SK-N-SH treated with all-trans-retinoic acid at 6 μM for 48 hours (cell line): Measurements from ENCODE around the gene PEPD.

ENCODE experiments used
- ATAC-seq: fragments of 200-7000 bp; cut with Tn5 transposase; 3 replicates; pipeline ENCODE4 v1.9.1; 2020; ENCODE audit warnings: mild to moderate bottlenecking, moderate library complexity
- ARNTL ChIP-seq: fragments of 450-650 bp; formaldehyde crosslinking; IDR thresholded peaks from 2 replicates; pipeline ENCODE4 v1.5.0; 2020; ENCODE audit warnings: low read depth, mild to moderate bottlenecking, moderate library complexity, borderline replicate concordance
- BACH2 ChIP-seq: fragments of 250-450 bp; sonication (Bioruptor Pico); IDR thresholded peaks from 2 replicates; pipeline ENCODE4 v1.9.0; 2021; ENCODE audit warnings: mild to moderate bottlenecking, borderline replicate concordance
- CSDC2 ChIP-seq: fragments of 250-450 bp; sonication (Bioruptor Pico); IDR thresholded peaks from 2 replicates; pipeline ENCODE4 v1.5.0; 2020; ENCODE audit warnings: mild to moderate bottlenecking, moderate library complexity
- ESRRG ChIP-seq: fragments of 250-450 bp; sonication (Bioruptor Pico); IDR thresholded peaks from 2 replicates; pipeline ENCODE4 v1.6.1; 2021; ENCODE audit warnings: mild to moderate bottlenecking
- GLIS3 ChIP-seq: fragments of 250-450 bp; sonication (Bioruptor Pico); IDR thresholded peaks from 2 replicates; pipeline ENCODE4 v1.5.0; 2020; ENCODE audit warnings: mild to moderate bottlenecking, moderate library complexity
- ISL1 ChIP-seq: fragments of 250-450 bp; sonication (Bioruptor Pico); IDR thresholded peaks from 2 replicates; pipeline ENCODE4 v2.1.2; 2022; ENCODE audit warnings: mild to moderate bottlenecking, moderate library complexity
- OSR1 ChIP-seq: fragments of 250-450 bp; sonication (Bioruptor Pico); IDR thresholded peaks from 2 replicates; pipeline ENCODE4 v1.8.0; 2022; ENCODE audit warnings: moderate library complexity, mild to moderate bottlenecking, inconsistent platforms
- PPARA ChIP-seq: fragments of 250-450 bp; sonication (Bioruptor Pico); IDR thresholded peaks from 2 replicates; pipeline ENCODE4 v1.5.0; 2020; ENCODE audit warnings: mild to moderate bottlenecking, borderline replicate concordance
- RARB ChIP-seq: fragments of 250-450 bp; sonication (Bioruptor Pico); IDR thresholded peaks from 2 replicates; pipeline ENCODE4 v1.8.0; 2021; ENCODE audit warnings: mild to moderate bottlenecking, moderate library complexity
- SNAI2 ChIP-seq: fragments of 250-450 bp; sonication (Bioruptor Pico); IDR thresholded peaks from 2 replicates; pipeline ENCODE4 v1.5.0; 2020; ENCODE audit warnings: mild to moderate bottlenecking, moderate library complexity
- TCF4 ChIP-seq: fragments of 250-450 bp; sonication (Bioruptor Pico); IDR thresholded peaks from 2 replicates; pipeline ENCODE4 v1.8.0; 2021; ENCODE audit warnings: mild to moderate bottlenecking, moderate library complexity, borderline replicate concordance
- TOX ChIP-seq: fragments of 250-450 bp; sonication (Bioruptor Pico); IDR thresholded peaks from 2 replicates; pipeline ENCODE4 v1.8.0; 2021; ENCODE audit warnings: mild to moderate bottlenecking, moderate library complexity, borderline replicate concordance
- ZC3H10 ChIP-seq: fragments of 250-450 bp; sonication (Bioruptor Pico); IDR thresholded peaks from 2 replicates; pipeline ENCODE4 v1.5.1; 2021; ENCODE audit warnings: mild to moderate bottlenecking, moderate library complexity
- ZFP30 ChIP-seq: fragments of 450-650 bp; formaldehyde crosslinking; IDR thresholded peaks from 2 replicates; pipeline ENCODE4 v1.5.0; 2022; ENCODE audit warnings: mild to moderate bottlenecking, moderate library complexity
- ZNF565 ChIP-seq: fragments of 450-650 bp; formaldehyde crosslinking; conservative IDR thresholded peaks from 2 replicates; pipeline ENCODE4 v1.5.0; 2020; ENCODE audit warnings: low read depth, mild to moderate bottlenecking, moderate library complexity
- ZNF70 ChIP-seq: fragments of 450-650 bp; formaldehyde crosslinking; IDR thresholded peaks from 2 replicates; pipeline ENCODE4 v1.5.0; 2020; ENCODE audit warnings: mild to moderate bottlenecking, moderate library complexity
- ZNF8 ChIP-seq: fragments of 450-650 bp; formaldehyde crosslinking; IDR thresholded peaks from 2 replicates; pipeline ENCODE4 v1.5.0; 2020; ENCODE audit warnings: mild to moderate bottlenecking, moderate library complexity
- TF ChIP-seq, protein P1 (sequence below): fragments of 250-450 bp; sonication (Bioruptor Pico); IDR thresholded peaks from 2 replicates; pipeline ENCODE4 v1.8.0; 2021; ENCODE audit warnings: low read depth, mild to moderate bottlenecking, moderate library complexity, borderline replicate concordance
- TF ChIP-seq, protein P2 (sequence below): fragments of 250-450 bp; sonication (Bioruptor Pico); IDR thresholded peaks from 2 replicates; pipeline ENCODE4 v1.8.0; 2020; ENCODE audit warnings: mild to moderate bottlenecking, moderate library complexity, borderline replicate concordance
- TF ChIP-seq, protein P3 (sequence below): fragments of 250-450 bp; sonication (Bioruptor Pico); IDR thresholded peaks from 2 replicates; pipeline ENCODE4 v1.5.0; 2020; ENCODE audit warnings: mild to moderate bottlenecking, moderate library complexity
- TF ChIP-seq, protein P4 (sequence below): fragments of 250-450 bp; sonication (Bioruptor Pico); IDR thresholded peaks from 2 replicates; pipeline ENCODE4 v1.5.1; 2021; ENCODE audit warnings: mild to moderate bottlenecking, moderate library complexity
- TF ChIP-seq, protein P5 (sequence below): fragments of 250-450 bp; sonication (Bioruptor Pico); IDR thresholded peaks from 2 replicates; pipeline ENCODE4 v1.5.1; 2020; ENCODE audit warnings: low read depth, mild to moderate bottlenecking, moderate library complexity

PEPD gene

DNA sequence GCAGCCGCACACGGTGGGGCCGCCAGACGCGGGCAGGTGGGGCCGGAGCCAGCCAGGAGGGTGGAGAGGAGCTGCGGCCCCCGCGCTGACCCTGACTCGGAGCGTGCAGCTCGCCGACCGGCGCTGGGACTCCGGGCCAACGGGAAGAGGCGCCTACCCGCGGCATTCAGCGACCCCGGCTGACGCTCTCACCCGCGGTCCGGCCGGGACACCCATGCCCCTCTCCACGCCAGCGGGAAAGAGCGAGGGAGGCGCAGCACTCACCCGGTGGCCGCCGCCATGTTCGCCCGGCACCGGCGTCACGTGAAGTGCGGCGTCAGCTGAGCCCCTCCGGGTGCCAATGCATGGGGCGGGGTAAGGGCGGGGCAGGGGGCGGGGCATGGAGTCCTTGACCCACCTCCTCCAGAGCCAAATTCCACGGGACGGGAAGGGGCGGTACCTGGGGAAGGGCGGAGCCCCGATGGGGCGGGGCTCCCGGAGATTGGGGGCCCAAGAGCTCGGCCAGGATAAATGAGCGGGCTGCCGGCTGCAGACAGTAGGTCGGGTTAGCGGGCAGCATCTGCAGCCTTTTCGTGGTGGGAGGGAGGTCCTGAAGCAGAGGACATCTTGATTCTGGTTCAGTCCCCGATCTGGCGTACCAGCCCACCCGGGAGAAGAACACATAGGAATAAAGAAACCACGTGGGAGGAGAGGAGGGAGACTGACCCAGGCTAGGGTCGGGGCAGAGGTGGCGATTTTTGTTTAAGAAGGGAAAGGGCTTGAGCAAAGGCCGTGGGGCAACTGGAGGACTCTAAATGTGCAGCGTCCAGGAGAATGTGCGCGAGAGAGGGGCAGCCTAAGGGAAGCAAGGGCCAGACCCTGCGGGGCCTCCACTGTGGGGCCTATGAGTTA, at the start of gene PEPD:
TSS of gene PEPD (minus strand) at position 312 of the 891 bp plus-strand sequence. CDS start at position 281, 31 bp downstream.
- TF ChIP-seq ESRRG (no peak), TCF4 (no peak), ISL1 (no peak), CSDC2 (CRISPR knock-in tag) (no peak), PPARA (CRISPR knock-in tag) (no peak), TOX (no peak), BACH2 (CRISPR knock-in tag) (no peak), ZC3H10 (CRISPR knock-in tag) (no peak), ZFP30 (CRISPR knock-in tag) (no peak), SNAI2 (CRISPR knock-in tag) (no peak)
- TF ChIP-seq, protein P1, sequence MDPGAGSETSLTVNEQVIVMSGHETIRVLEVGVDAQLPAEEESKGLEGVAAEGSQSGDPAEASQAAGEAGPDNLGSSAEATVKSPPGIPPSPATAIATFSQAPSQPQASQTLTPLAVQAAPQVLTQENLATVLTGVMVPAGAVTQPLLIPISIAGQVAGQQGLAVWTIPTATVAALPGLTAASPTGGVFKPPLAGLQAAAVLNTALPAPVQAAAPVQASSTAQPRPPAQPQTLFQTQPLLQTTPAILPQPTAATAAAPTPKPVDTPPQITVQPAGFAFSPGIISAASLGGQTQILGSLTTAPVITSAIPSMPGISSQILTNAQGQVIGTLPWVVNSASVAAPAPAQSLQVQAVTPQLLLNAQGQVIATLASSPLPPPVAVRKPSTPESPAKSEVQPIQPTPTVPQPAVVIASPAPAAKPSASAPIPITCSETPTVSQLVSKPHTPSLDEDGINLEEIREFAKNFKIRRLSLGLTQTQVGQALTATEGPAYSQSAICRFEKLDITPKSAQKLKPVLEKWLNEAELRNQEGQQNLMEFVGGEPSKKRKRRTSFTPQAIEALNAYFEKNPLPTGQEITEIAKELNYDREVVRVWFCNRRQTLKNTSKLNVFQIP (CRISPR knock-in tag) = no peak
- TF ChIP-seq, protein P2, sequence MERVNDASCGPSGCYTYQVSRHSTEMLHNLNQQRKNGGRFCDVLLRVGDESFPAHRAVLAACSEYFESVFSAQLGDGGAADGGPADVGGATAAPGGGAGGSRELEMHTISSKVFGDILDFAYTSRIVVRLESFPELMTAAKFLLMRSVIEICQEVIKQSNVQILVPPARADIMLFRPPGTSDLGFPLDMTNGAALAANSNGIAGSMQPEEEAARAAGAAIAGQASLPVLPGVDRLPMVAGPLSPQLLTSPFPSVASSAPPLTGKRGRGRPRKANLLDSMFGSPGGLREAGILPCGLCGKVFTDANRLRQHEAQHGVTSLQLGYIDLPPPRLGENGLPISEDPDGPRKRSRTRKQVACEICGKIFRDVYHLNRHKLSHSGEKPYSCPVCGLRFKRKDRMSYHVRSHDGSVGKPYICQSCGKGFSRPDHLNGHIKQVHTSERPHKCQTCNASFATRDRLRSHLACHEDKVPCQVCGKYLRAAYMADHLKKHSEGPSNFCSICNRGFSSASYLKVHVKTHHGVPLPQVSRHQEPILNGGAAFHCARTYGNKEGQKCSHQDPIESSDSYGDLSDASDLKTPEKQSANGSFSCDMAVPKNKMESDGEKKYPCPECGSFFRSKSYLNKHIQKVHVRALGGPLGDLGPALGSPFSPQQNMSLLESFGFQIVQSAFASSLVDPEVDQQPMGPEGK (CRISPR knock-in tag) = no peak
- ATAC-seq = peak; percentile 95

DNA sequence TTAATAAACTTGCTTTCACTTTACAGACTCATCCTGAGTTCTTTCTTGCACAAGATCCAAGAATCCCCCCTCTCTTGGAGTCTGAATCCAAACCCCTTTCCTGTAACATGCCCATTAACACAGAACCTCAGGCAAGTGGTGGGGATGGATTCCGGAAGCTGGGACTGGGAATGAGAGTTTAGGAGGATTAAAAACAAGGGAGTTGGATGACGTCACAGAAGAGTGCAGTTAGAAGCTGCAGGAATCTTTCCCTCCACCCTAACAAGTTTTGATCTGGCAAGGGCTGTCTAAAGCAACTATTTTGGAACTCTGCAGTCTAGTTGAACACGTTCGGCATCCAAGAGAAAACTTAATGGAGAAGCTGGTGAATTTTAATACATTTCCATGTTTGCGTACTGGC, 48.2 kb upstream of the PEPD start:
- TF ChIP-seq CSDC2 (CRISPR knock-in tag) (no peak), ISL1 (no peak), ARNTL (CRISPR knock-in tag) (no peak), RARB (CRISPR knock-in tag) (no peak), ZC3H10 (CRISPR knock-in tag) (no peak), ZFP30 (CRISPR knock-in tag) (no peak), OSR1 (no peak), GLIS3 (CRISPR knock-in tag) (no peak), PPARA (CRISPR knock-in tag) (no peak), ZNF70 (no peak), ESRRG (no peak), ZNF8 (CRISPR knock-in tag) (no peak), ZNF565 (no peak), SNAI2 (CRISPR knock-in tag) (no peak)
- TF ChIP-seq, protein P3, sequence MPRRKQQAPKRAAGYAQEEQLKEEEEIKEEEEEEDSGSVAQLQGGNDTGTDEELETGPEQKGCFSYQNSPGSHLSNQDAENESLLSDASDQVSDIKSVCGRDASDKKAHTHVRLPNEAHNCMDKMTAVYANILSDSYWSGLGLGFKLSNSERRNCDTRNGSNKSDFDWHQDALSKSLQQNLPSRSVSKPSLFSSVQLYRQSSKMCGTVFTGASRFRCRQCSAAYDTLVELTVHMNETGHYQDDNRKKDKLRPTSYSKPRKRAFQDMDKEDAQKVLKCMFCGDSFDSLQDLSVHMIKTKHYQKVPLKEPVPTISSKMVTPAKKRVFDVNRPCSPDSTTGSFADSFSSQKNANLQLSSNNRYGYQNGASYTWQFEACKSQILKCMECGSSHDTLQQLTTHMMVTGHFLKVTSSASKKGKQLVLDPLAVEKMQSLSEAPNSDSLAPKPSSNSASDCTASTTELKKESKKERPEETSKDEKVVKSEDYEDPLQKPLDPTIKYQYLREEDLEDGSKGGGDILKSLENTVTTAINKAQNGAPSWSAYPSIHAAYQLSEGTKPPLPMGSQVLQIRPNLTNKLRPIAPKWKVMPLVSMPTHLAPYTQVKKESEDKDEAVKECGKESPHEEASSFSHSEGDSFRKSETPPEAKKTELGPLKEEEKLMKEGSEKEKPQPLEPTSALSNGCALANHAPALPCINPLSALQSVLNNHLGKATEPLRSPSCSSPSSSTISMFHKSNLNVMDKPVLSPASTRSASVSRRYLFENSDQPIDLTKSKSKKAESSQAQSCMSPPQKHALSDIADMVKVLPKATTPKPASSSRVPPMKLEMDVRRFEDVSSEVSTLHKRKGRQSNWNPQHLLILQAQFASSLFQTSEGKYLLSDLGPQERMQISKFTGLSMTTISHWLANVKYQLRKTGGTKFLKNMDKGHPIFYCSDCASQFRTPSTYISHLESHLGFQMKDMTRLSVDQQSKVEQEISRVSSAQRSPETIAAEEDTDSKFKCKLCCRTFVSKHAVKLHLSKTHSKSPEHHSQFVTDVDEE = no peak
- TF ChIP-seq, protein P2 (CRISPR knock-in tag) = no peak
- TF ChIP-seq, protein P4, sequence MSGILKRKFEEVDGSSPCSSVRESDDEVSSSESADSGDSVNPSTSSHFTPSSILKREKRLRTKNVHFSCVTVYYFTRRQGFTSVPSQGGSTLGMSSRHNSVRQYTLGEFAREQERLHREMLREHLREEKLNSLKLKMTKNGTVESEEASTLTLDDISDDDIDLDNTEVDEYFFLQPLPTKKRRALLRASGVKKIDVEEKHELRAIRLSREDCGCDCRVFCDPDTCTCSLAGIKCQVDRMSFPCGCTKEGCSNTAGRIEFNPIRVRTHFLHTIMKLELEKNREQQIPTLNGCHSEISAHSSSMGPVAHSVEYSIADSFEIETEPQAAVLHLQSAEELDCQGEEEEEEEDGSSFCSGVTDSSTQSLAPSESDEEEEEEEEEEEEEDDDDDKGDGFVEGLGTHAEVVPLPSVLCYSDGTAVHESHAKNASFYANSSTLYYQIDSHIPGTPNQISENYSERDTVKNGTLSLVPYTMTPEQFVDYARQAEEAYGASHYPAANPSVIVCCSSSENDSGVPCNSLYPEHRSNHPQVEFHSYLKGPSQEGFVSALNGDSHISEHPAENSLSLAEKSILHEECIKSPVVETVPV (CRISPR knock-in tag) = no peak
- TF ChIP-seq, protein P5, sequence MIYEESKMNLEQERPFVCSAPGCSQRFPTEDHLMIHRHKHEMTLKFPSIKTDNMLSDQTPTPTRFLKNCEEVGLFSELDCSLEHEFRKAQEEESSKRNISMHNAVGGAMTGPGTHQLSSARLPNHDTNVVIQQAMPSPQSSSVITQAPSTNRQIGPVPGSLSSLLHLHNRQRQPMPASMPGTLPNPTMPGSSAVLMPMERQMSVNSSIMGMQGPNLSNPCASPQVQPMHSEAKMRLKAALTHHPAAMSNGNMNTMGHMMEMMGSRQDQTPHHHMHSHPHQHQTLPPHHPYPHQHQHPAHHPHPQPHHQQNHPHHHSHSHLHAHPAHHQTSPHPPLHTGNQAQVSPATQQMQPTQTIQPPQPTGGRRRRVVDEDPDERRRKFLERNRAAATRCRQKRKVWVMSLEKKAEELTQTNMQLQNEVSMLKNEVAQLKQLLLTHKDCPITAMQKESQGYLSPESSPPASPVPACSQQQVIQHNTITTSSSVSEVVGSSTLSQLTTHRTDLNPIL = no peak
- no peak for ATAC-seq
